Measurements from ENCODE around the gene DARS2.

- TF ChIP-seq POLR2AphosphoS5 (IDR thresholded peaks at IDR 0.05; ENCODE audit: low read depth, low read length) (no peak), TAF1 (IDR thresholded peaks at IDR 0.05; ENCODE audit: borderline replicate concordance, insufficient read depth, low read length) (no peak), FOXP2 (optimal IDR thresholded peaks at IDR 0.05; ENCODE audit: borderline replicate concordance, extremely low read depth, extremely low read length, insufficient read depth) (no peak), SIN3A (IDR thresholded peaks at IDR 0.05; ENCODE audit: borderline replicate concordance, insufficient read depth, low read length) (no peak)
Observed at GRCh38 chr1:173893611-173894010, 69.1 kb downstream of the DARS2 start.
